Colonic mucosa (tissue), 4 donors: ENCODE data around the gene ARF3. TPM values are rescaled to one million over a fixed set of nuclear protein-coding genes. Genes with fewer than 3 reads are reported as not detected.
A peak's percentile ranks its signal among the peaks of the same experiment; 100 is the strongest.

Experiments used
- DNase-seq: peaks from one replicate; pipeline ENCODE4 v3.0.0-alpha.2; 2020
- H3K27ac ChIP-seq: fragments of 200-600 bp; one replicate; pipeline ENCODE4 v1.8.0; 2021
- H3K27me3 ChIP-seq: fragments of 200-600 bp; one replicate; pipeline ENCODE4 v1.8.0; 2021
- H3K36me3 ChIP-seq: fragments of 200-600 bp; one replicate; pipeline ENCODE4 v1.8.0; 2021
- H3K4me1 ChIP-seq: fragments of 200-600 bp; one replicate; pipeline ENCODE4 v1.8.0; 2021; ENCODE audit warnings: mild to moderate bottlenecking
- H3K4me3 ChIP-seq: fragments of 200-600 bp; one replicate; pipeline ENCODE4 v1.8.0; 2021
- H3K9ac ChIP-seq, 2 donors: one replicate each; pipeline ENCODE4 v1.7.0; 2013; ENCODE audit warnings: control low read depth in 2 of 2, low read depth in 2 of 2, low read length in 2 of 2
- H3K9me3 ChIP-seq: fragments of 200-600 bp; one replicate; pipeline ENCODE4 v1.8.0; 2021
- CTCF ChIP-seq: fragments of 200-600 bp; IDR thresholded peaks from one replicate; pipeline ENCODE4 v1.8.0; 2022; ENCODE audit warnings: antibody characterized with exemption, mild to moderate bottlenecking
- intact Hi-C: fragments of 100-400 bp; cut with DNase I; formaldehyde crosslinking; loops from one replicate; pipeline ENCODE4 v1.14.1; 2022
- total RNA-seq, 2 donors: library from RNA; stranded (reverse); fragmentation: NEBNext Ultra II Directional in 1 of 2; extraction: Animal tissue kit (Norgen Biotek cat#: 25700) in 1 of 2; gene quantifications; one replicate each; pipeline ENCODE4 v1.2.1, GENCODE V29; 2021
- donor health status: healthy.
- donor health status: DM: no; HTN: no; CAD: no.
- donor health status: DM: no; HTN: no; CAD: no.

Gene ARF3
- total RNA-seq, 2 donors from 2014 or later = 255 to 261 TPM

- H3K9ac ChIP-seq = no peak overlapping the region
- no peak overlapping the region for H3K27ac ChIP-seq
- peaks cover 20% of the 10 kb centered on the region for H3K4me1 ChIP-seq
- intact Hi-C loops = no loop called here
- no peaks in the 10 kb centered on the region for H3K9me3 ChIP-seq
- TF ChIP-seq CTCF = no peak
- H3K27me3 ChIP-seq = peaks cover 48% of the 10 kb centered on the region
- H3K4me3 ChIP-seq = no peak overlapping the region
- no peak for DNase-seq
- no peaks in the 10 kb centered on the region for H3K36me3 ChIP-seq
Observed at GRCh38 chr12:48970702-48971334, 13.5 kb upstream of the ARF3 start.

GRCh38 chr12:48969833-48970701 is 12.8 kb upstream of the ARF3 start:
- Histone ChIP-seq H3K9me3 (no peaks in the 10 kb centered on the region), H3K9ac (no peak overlapping the region), H3K4me3 (peak overlapping the region; percentile 11), H3K4me1 (peaks cover 20% of the 10 kb centered on the region), H3K27me3 (peaks cover 48% of the 10 kb centered on the region), H3K27ac (no peak overlapping the region), H3K36me3 (no peaks in the 10 kb centered on the region)
- intact Hi-C loops = no loop called here
- no peak for DNase-seq
- TF ChIP-seq CTCF = no peak

GRCh38 chr12:48969160-48969771 is 12.0 kb upstream of the ARF3 start:
- H3K27ac ChIP-seq = no peak overlapping the region
- H3K9me3 ChIP-seq = no peaks in the 10 kb centered on the region
- DNase-seq = no peak
- intact Hi-C loops = no loop called here
- peaks cover 20% of the 10 kb centered on the region for H3K4me1 ChIP-seq
- TF ChIP-seq CTCF = no peak
- H3K9ac ChIP-seq = no peak overlapping the region
- peaks cover 45% of the 10 kb centered on the region for H3K27me3 ChIP-seq
- H3K36me3 ChIP-seq = no peaks in the 10 kb centered on the region
- no peak overlapping the region for H3K4me3 ChIP-seq

GRCh38 chr12:48968467-48968866 is 11.2 kb upstream of the ARF3 start:
- Histone ChIP-seq H3K4me3 (no peak overlapping the region), H3K27ac (no peak overlapping the region), H3K9ac (no peak overlapping the region), H3K4me1 (peaks cover 20% of the 10 kb centered on the region), H3K36me3 (no peaks in the 10 kb centered on the region), H3K9me3 (no peaks in the 10 kb centered on the region), H3K27me3 (peaks cover 37% of the 10 kb centered on the region)
- no peak for DNase-seq
- no peak for TF ChIP-seq CTCF
- intact Hi-C loops = no loop called here

GRCh38 chr12:48967991-48968390 is 10.7 kb upstream of the ARF3 start:
- H3K27ac ChIP-seq = no peak overlapping the region
- H3K4me1 ChIP-seq = peaks cover 20% of the 10 kb centered on the region
- H3K9ac ChIP-seq = no peak overlapping the region
- peaks cover 33% of the 10 kb centered on the region for H3K27me3 ChIP-seq
- H3K36me3 ChIP-seq = no peaks in the 10 kb centered on the region
- no peak for DNase-seq
- intact Hi-C loops = no loop called here
- TF ChIP-seq CTCF = no peak
- no peaks in the 10 kb centered on the region for H3K9me3 ChIP-seq
- no peak overlapping the region for H3K4me3 ChIP-seq
